CD4-positive, alpha-beta T cell treated with Interleukin-6 for 4 hours (primary cell): ENCODE results near the gene PCDHA10.

Experiments
- DNase-seq: peaks from one replicate; pipeline ENCODE4 v3.0.0-alpha.2; 2020; ENCODE audit warnings: mixed read lengths

PCDHA10 gene

DNA sequence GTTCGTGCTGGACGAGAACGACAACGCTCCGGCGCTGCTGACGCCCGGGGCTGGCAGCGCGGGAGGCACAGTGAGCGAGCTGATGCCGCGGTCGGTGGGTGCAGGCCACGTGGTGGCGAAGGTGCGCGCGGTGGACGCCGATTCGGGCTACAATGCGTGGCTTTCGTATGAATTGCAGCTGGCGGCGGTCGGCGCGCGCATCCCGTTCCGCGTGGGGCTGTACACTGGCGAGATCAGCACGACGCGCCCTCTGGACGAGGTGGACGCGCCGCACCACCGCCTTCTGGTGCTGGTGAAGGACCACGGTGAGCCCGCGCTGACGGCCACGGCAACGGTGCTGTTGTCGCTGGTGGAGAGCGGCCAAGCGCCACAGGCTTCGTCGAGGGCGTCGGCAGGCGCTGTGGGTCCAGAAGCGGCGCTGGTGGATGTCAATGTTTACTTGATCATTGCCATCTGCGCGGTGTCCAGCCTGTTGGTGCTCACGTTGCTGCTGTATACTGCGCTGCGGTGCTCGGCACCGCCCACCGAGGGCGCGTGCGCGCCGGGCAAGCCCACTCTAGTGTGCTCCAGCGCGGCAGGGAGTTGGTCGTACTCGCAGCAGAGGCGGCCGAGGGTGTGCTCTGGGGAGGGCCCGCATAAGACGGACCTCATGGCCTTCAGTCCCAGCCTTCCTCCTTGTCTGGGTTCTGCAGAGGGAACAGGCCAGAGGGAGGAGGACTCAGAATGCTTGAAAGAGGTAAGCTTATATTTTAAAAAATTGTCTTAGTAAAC, 28.4 kb downstream of the PCDHA10 start:
- no peak for DNase-seq

DNA sequence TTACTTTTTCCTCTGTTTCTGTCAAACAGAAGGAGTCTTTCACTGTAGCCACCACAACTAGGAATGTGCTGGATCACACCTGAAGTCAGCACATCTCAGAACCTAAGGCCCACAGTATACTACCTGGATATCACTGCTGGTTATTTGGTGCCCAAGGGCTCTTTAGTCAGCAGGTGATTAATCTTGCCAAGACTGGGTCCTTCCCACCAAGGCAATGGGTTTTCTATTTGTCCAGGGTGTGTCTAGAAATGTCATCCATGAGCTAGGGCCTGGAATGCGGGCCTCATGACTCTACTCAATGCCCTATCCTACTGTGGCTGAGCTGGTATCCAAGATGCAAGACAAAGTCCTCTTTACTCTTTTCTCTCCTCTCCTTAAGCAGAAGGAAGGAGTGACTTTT, 60.6 kb downstream of the PCDHA10 start:
- DNase-seq: no peak
